ENCODE results near the gene ZNF699. TPM values are rescaled to one million over a fixed set of nuclear protein-coding genes. Genes with fewer than 3 reads are reported as not detected.
"Not testable (repeated sequence)": the region's sequence is repeated elsewhere in the genome, so short reads cannot be mapped to it uniquely, and the experiment has no call there.

Gene ZNF699
- total RNA-seq, 2 experiments from 2014 or later: 7.5 to 10.0 TPM

GRCh38 chr19:9323557-9323918 is 13.9 kb upstream of the ZNF699 start:
- DNase-seq: peak; percentile 72
- CTCF ChIA-PET: interaction anchor here (0.6 to 2.1 kb wide), 5 partner anchors 10 to 1083 kb away, joined by 3 to 9 read pairs (median 4); partner anchors contain the start of gene ZNF266
- peaks cover 34% of the 10 kb centered on the region for H3K9me3 Mint-ChIP-seq (ENCODE audit: insufficient read depth)
- H3K4me1 Mint-ChIP-seq (ENCODE audit: low read depth): peaks cover 30% of the 10 kb centered on the region
- POLR2A ChIA-PET: interaction anchor here (0.8 to 2.1 kb wide), 4 partner anchors 9 to 112 kb away, joined by 3 to 7 read pairs (median 4); partner anchors contain the start of gene ZNF266
- H3K27me3 Mint-ChIP-seq (ENCODE audit: low read depth): no peaks in the 10 kb centered on the region
- peak; percentile 47 for ATAC-seq
- H3K4me3 Mint-ChIP-seq: peak overlapping the region; percentile 88
- peak overlapping the region; percentile 96 for H3K27ac Mint-ChIP-seq
- H3K36me3 Mint-ChIP-seq (ENCODE audit: low read depth): peaks cover 46% of the 10 kb centered on the region

DNA sequence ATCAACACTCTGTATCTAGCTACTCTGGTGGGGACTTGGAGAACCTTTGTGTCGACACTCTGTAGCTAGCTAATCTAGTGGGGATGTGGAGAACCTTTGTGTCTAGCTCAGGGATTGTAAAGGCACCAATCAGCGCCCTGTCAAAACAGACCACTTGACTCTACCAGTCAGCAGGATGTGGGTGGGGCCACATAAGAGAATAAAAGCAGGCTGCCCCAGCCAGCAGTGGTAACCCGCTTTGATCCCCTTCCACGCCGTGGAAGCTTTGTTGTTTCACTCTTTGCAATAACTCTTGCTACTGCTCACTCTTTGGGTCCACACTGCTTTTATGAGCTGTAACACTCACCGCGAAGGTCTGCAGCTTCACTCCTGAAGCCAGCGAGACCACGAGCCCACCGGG is 12.6 kb upstream of the ZNF699 start:
- peaks cover 37% of the 10 kb centered on the region for H3K36me3 Mint-ChIP-seq (ENCODE audit: low read depth)
- not testable (repeated sequence) for H3K27me3 Mint-ChIP-seq (ENCODE audit: low read depth); ATAC-seq; DNase-seq; H3K4me3 Mint-ChIP-seq
- H3K27ac Mint-ChIP-seq: peak overlapping the region; percentile 34
- peaks cover 29% of the 10 kb centered on the region for H3K9me3 Mint-ChIP-seq (ENCODE audit: insufficient read depth)
- POLR2A ChIA-PET: interaction anchor here (2.1 kb wide), 1 partner anchor 113 kb away, joined by 7 read pairs; the partner anchor contains the start of gene ZNF266
- CTCF ChIA-PET: interaction anchor here (1.0 to 2.1 kb wide), 2 partner anchors 9 to 12 kb away, joined by 3 to 9 read pairs; no protein-coding TSS in a partner anchor
- peaks cover 30% of the 10 kb centered on the region for H3K4me1 Mint-ChIP-seq (ENCODE audit: low read depth)

DNA sequence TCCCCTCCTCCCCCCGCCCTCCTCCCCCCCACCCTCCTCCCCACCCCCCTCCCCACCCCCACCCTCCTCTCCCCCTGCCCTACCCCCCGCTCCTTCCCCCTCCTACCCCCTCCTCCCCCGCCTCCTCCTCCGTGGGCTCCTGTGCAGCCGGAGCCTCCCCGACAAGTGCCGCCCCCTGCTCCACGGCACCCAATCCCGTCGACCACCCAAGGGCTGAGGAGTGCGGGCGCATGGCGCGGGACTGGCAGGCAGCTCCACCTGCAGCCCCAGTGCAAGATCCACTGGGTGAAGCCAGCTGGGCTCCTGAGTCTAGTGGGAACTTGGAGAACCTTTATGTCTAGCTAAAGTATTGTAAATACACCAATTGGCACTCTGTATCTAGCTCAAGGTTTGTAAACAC is 12.1 kb upstream of the ZNF699 start:
- H3K4me3 Mint-ChIP-seq; POLR2A ChIA-PET; ATAC-seq; CTCF ChIA-PET; DNase-seq; H3K27me3 Mint-ChIP-seq (ENCODE audit: low read depth); H3K27ac Mint-ChIP-seq: not testable (repeated sequence)
- peaks cover 29% of the 10 kb centered on the region for H3K9me3 Mint-ChIP-seq (ENCODE audit: insufficient read depth)
- peaks cover 35% of the 10 kb centered on the region for H3K36me3 Mint-ChIP-seq (ENCODE audit: low read depth)
- peaks cover 30% of the 10 kb centered on the region for H3K4me1 Mint-ChIP-seq (ENCODE audit: low read depth)

DNA sequence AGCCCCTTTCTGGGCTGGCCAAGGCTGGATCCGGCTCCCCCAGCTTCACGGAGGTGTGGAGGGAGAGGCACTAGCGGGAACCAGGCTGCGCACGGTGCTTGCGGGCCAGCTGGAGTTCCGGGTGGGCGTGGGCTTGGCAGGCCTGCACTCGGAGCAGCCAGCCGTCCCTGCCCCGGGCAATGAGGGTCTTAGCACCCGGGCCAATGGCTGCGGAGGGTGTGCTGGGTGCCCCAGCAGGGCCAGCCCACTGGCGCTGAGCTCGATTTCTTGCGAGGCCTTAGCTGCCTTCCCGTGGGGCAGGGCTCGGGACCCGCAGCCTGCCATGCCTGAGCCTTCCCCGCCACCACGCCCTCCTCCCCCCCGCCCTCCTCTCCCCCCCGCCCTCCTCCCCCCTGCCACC is 11.7 kb upstream of the ZNF699 start:
- DNase-seq: no peak
- no peak overlapping the region for H3K27ac Mint-ChIP-seq
- H3K27me3 Mint-ChIP-seq (ENCODE audit: low read depth): no peaks in the 10 kb centered on the region
- H3K9me3 Mint-ChIP-seq (ENCODE audit: insufficient read depth): peaks cover 27% of the 10 kb centered on the region
- no peak for ATAC-seq
- peaks cover 29% of the 10 kb centered on the region for H3K4me1 Mint-ChIP-seq (ENCODE audit: low read depth)
- peaks cover 33% of the 10 kb centered on the region for H3K36me3 Mint-ChIP-seq (ENCODE audit: low read depth)
- H3K4me3 Mint-ChIP-seq: no peak overlapping the region
- ChIA-PET CTCF (no interaction called here), POLR2A (no interaction called here)

GRCh38 chr19:9313756-9314155 is 4.1 kb upstream of the ZNF699 start:
- Mint-ChIP-seq H3K27me3 (ENCODE audit: low read depth) (no peaks in the 10 kb centered on the region), H3K9me3 (ENCODE audit: insufficient read depth) (peaks cover 18% of the 10 kb centered on the region), H3K36me3 (ENCODE audit: low read depth) (peaks cover 10% of the 10 kb centered on the region), H3K4me3 (no peak overlapping the region), H3K27ac (no peak overlapping the region), H3K4me1 (ENCODE audit: low read depth) (peaks cover 9% of the 10 kb centered on the region)
- DNase-seq: no peak
- ATAC-seq: no peak
- ChIA-PET POLR2A (interaction anchor here (0.8 kb wide), 1 partner anchor 10 kb away, joined by 4 read pairs; the partner anchor contains the start of gene ZNF559), CTCF (interaction anchor here (2.2 kb wide), 1 partner anchor 10 kb away, joined by 5 read pairs; the partner anchor contains the start of gene ZNF559)

DNA sequence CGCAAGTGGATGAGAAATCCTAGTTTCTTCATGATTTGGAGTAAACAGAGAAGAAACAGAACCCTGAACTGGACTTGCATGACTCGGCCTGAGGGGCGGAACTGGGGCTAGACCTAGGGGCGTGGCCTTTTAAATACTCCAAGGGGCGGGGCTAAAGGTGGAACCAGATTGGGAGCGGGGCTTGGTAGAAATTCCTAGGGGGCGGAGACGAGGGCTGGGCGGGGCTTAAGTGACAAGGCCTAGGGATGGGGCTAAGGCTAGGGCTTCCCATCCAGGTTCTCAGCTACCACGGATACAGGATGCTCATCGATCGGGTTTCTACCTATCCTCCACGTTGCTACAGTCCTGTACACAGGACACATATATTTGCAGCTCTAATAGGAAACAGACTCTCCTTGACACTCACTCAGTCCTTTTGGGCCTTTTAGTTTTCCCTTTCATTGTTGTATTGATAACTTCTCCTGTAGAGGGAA is 372 bp upstream of the ZNF699 start:
- POLR2A ChIA-PET: interaction anchor here (0.6 to 1.9 kb wide), 4 partner anchors 14 to 864 kb away, joined by 3 to 6 read pairs (median 3); partner anchors contain the start of genes ZNF266 and ZNF559
- peaks cover 20% of the 10 kb centered on the region for H3K4me1 Mint-ChIP-seq (ENCODE audit: low read depth)
- ATAC-seq: peak; percentile 62
- peaks cover 29% of the 10 kb centered on the region for H3K36me3 Mint-ChIP-seq (ENCODE audit: low read depth)
- no peaks in the 10 kb centered on the region for H3K27me3 Mint-ChIP-seq (ENCODE audit: low read depth)
- peaks cover 6% of the 10 kb centered on the region for H3K9me3 Mint-ChIP-seq (ENCODE audit: insufficient read depth)
- CTCF ChIA-PET: interaction anchor here (0.6 to 1.7 kb wide), 6 partner anchors 13 to 487 kb away, joined by 3 to 9 read pairs (median 4); partner anchors contain the start of gene ZNF559
- peak overlapping the region; percentile 93 for H3K27ac Mint-ChIP-seq
- no peak for DNase-seq
- H3K4me3 Mint-ChIP-seq: peak overlapping the region; percentile 87

DNA sequence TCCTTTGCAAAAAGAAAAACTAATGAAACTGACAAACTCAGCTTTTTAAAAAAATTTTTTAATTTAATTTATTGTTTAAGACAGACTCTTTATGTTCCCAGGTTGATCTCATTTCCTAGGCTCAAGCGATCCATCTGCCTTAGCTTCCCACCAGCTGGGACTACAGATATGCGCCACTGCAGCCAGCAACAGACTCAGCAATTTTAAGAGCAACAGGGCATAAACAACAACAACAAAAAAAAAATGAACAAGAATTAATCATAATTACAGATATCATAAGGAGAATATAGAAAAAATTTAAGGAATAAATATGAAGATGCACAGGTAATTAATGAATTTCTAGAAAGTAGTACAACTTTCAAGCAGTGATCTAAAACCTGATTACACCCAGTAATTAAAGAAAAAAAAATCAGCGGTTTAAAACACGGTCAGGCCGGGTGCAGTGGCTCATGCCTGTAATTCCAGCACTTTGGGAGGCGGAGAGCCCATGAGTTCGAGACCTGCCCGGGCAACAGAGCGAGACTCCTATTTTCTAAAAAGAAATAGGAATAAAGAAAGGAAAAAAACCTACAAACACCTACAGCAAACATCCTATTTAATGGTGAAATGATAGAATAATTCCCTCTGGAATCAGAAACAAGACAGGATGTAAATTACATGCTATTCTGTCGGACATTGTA is 1.4 kb downstream of the ZNF699 start:
- Mint-ChIP-seq H3K4me3 (peak overlapping the region; percentile 87), H3K27ac (peak overlapping the region; percentile 93), H3K4me1 (ENCODE audit: low read depth) (peaks cover 20% of the 10 kb centered on the region), H3K9me3 (ENCODE audit: insufficient read depth) (peaks cover 7% of the 10 kb centered on the region), H3K36me3 (ENCODE audit: low read depth) (peaks cover 44% of the 10 kb centered on the region), H3K27me3 (ENCODE audit: low read depth) (no peaks in the 10 kb centered on the region)
- POLR2A ChIA-PET: interaction anchor here (0.7 to 1.4 kb wide), 2 partner anchors 313 to 738 kb away, joined by 3 read pairs; partner anchors contain the start of gene ZNF561
- CTCF ChIA-PET: no interaction called here
- ATAC-seq (no peak), DNase-seq (no peak)

- no peaks in the 10 kb centered on the region for H3K27me3 Mint-ChIP-seq (ENCODE audit: low read depth)
- H3K9me3 Mint-ChIP-seq (ENCODE audit: insufficient read depth): peaks cover 13% of the 10 kb centered on the region
- POLR2A ChIA-PET: interaction anchor here (1.0 kb wide), 1 partner anchor 17 kb away, joined by 3 read pairs; no protein-coding TSS in a partner anchor
- DNase-seq (no peak), ATAC-seq (no peak)
- no peak overlapping the region for H3K27ac Mint-ChIP-seq
- peaks cover 20% of the 10 kb centered on the region for H3K4me1 Mint-ChIP-seq (ENCODE audit: low read depth)
- H3K4me3 Mint-ChIP-seq: no peak overlapping the region
- CTCF ChIA-PET: no interaction called here
- H3K36me3 Mint-ChIP-seq (ENCODE audit: low read depth): peaks cover 59% of the 10 kb centered on the region
Measured at GRCh38 chr19:9306443-9306842, 3.2 kb downstream of the ZNF699 start.

GRCh38 chr19:9296336-9296735 is 13.3 kb downstream of the ZNF699 start:
- H3K9me3 Mint-ChIP-seq (ENCODE audit: insufficient read depth): peaks cover 53% of the 10 kb centered on the region
- CTCF ChIA-PET: no interaction called here
- ATAC-seq (no peak), DNase-seq (no peak)
- H3K4me1 Mint-ChIP-seq (ENCODE audit: low read depth): peaks cover 2% of the 10 kb centered on the region
- POLR2A ChIA-PET: no interaction called here
- H3K27ac Mint-ChIP-seq: no peak overlapping the region
- no peaks in the 10 kb centered on the region for H3K27me3 Mint-ChIP-seq (ENCODE audit: low read depth)
- no peak overlapping the region for H3K4me3 Mint-ChIP-seq
- H3K36me3 Mint-ChIP-seq (ENCODE audit: low read depth): peaks cover 86% of the 10 kb centered on the region

DNA sequence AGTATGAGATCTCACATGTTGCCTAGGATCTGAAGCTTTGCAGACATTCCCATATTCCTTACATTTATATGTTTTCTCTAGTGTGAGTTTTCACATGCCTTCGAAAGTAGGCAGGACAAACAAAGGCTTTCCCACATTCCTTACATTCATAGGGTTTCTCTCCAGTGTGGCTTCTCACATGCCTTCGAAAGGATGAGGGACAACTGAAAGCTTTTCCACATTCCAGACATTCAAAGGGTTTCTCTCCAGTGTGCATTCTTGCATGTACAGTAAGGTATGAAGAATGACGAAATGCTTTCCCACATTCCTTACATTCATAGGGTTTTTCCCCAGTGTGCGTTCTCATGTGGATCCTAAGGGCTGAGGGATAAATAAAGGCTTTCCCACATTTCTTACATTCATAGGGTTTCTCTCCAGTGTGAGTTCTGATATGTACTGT is 14.2 kb downstream of the ZNF699 start:
- no peak for ATAC-seq

DNA sequence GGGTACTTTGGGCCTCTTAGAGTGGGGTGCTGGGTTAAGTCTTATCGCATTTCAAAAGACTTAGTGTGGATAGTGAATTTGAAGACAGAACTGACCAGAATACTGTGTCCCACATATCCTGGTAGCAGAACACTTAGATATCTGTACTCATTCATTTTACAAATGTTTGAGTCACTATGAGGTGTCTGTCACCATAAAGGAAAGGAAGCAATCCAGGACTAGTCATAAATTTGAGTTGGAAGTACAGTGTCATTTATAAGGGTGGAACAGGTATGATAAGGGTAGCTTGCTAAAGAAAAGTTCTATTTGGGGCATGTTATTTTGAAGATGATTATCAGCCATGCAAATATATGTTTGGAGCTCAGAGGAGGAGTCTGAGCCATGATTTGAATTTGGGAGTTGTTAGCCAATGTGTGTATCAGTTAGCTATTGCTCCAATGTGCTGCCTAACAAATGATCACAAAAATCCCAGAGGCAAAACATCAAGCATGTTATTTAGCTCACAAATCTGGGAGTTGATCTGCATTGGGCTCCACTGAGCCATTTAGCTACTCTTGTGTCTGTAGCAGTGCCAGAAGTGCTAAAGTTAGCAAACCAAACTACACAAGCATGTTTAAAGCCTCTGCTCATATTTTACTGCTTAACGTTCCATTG is 20.3 kb downstream of the ZNF699 start:
- H3K4me3 Mint-ChIP-seq: no peak overlapping the region
- POLR2A ChIA-PET: no interaction called here
- DNase-seq: no peak
- H3K27ac Mint-ChIP-seq: no peak overlapping the region
- peaks cover 48% of the 10 kb centered on the region for H3K9me3 Mint-ChIP-seq (ENCODE audit: insufficient read depth)
- peaks cover 34% of the 10 kb centered on the region for H3K36me3 Mint-ChIP-seq (ENCODE audit: low read depth)
- H3K4me1 Mint-ChIP-seq (ENCODE audit: low read depth): no peaks in the 10 kb centered on the region
- no peak for ATAC-seq
- no peaks in the 10 kb centered on the region for H3K27me3 Mint-ChIP-seq (ENCODE audit: low read depth)
- CTCF ChIA-PET: no interaction called here

More for the DNA sequence above, 14.2 kb downstream of the ZNF699 start:
- POLR2A ChIA-PET: no interaction called here
- Mint-ChIP-seq H3K9me3 (ENCODE audit: insufficient read depth) (peaks cover 50% of the 10 kb centered on the region), H3K27me3 (ENCODE audit: low read depth) (no peaks in the 10 kb centered on the region), H3K36me3 (ENCODE audit: low read depth) (peaks cover 78% of the 10 kb centered on the region), H3K4me1 (ENCODE audit: low read depth) (peaks cover 2% of the 10 kb centered on the region), H3K27ac (no peak overlapping the region), H3K4me3 (no peak overlapping the region)
- DNase-seq: no peak
- CTCF ChIA-PET: interaction anchor here (0.7 kb wide), 1 partner anchor 8 kb away, joined by 3 read pairs; no protein-coding TSS in a partner anchor

GRCh38 chr19:9283485-9283884 is 26.2 kb downstream of the ZNF699 start:
- Mint-ChIP-seq H3K4me3 (peak overlapping the region; percentile 30), H3K27ac (peak overlapping the region; percentile 28), H3K9me3 (ENCODE audit: insufficient read depth) (peaks cover 28% of the 10 kb centered on the region)
- POLR2A ChIA-PET; H3K4me1 Mint-ChIP-seq (ENCODE audit: low read depth); DNase-seq; H3K36me3 Mint-ChIP-seq (ENCODE audit: low read depth); H3K27me3 Mint-ChIP-seq (ENCODE audit: low read depth); CTCF ChIA-PET; ATAC-seq: not testable (repeated sequence)
